Uterus (tissue), 4 donors: Measurements from ENCODE around the gene GAGE13. TPM values are rescaled to one million over a fixed set of nuclear protein-coding genes. Genes with fewer than 3 reads are reported as not detected.
"Not testable (repeated sequence)": the region's sequence is repeated elsewhere in the genome, so short reads cannot be mapped to it uniquely, and the experiment has no call there.

Source experiments
- DNase-seq, 2 donors: peaks; one replicate each; pipeline ENCODE4 v3.0.0-alpha.2; 2019 to 2020
- H3K27ac ChIP-seq, 2 donors: fragments of 200-600 bp; sonication (generic); 1 replicate in 1 of 2; 2 replicates in 1 of 2; pipeline ENCODE4 v1.5.1; 2016 to 2018
- H3K27me3 ChIP-seq, 2 donors: fragments of 200-600 bp; sonication (generic); one replicate each; pipeline ENCODE4 v1.5.1; 2018 to 2019; ENCODE audit warnings: control low read depth in 1 of 2
- H3K36me3 ChIP-seq, 2 donors: fragments of 200-600 bp; sonication (generic); one replicate each; pipeline ENCODE4 v1.5.1; 2019; ENCODE audit warnings: control low read depth in 1 of 2
- H3K4me1 ChIP-seq, 2 donors: fragments of 200-600 bp; sonication (generic); one replicate each; pipeline ENCODE4 v1.5.1; 2018 to 2019; ENCODE audit warnings: control low read depth in 1 of 2
- H3K4me3 ChIP-seq, 2 donors: fragments of 200-600 bp; sonication (generic); 1 replicate in 1 of 2; 2 replicates in 1 of 2; pipeline ENCODE4 v1.5.1; 2018 to 2019; ENCODE audit warnings: mild to moderate bottlenecking in 1 of 2
- H3K9me3 ChIP-seq, 2 donors: fragments of 200-600 bp; sonication (generic); one replicate each; pipeline ENCODE4 v1.5.1; 2019; ENCODE audit warnings: control low read depth in 1 of 2
- POLR2A ChIP-seq, 2 donors: fragments of 450-650 bp; IDR thresholded peaks; one replicate each; pipeline ENCODE4 v1.6.1; 2016; ENCODE audit warnings: antibody characterized with exemption in 2 of 2, mild to moderate bottlenecking in 1 of 2, moderate library complexity in 1 of 2
- intact Hi-C: fragments of 100-400 bp; cut with DNase I; formaldehyde crosslinking; loops from one replicate; pipeline ENCODE4 v1.15.1; 2023; ENCODE audit warnings: low total_unique reads
- total RNA-seq, 4 donors: library from RNA; depleted of rRNA in 3 of 4; stranded (reverse); fragments of >200 nt in 3 of 4; gene quantifications; one replicate each; pipeline versions ENCODE4 v1.1.0 to v1.2.4, GENCODE V29; 2014 to 2023
- TF ChIP-seq, protein P1 (sequence below), 4 experiments: fragments of 200-600 bp in 2 of 4; fragments of 450-650 bp in 2 of 4; sonication (generic) in 2 of 4; IDR thresholded peaks; one replicate each; pipeline ENCODE4 v1.5.1; 2016 to 2019; ENCODE audit warnings: antibody characterized with exemption in 4 of 4, mild to moderate bottlenecking in 2 of 4, moderate library complexity in 1 of 4
- donor health status: DM: yes; HTN: yes; CAD: no.

The GAGE13 gene
- total RNA-seq, 4 donors from 2014 or later = not detected

- Histone ChIP-seq H3K4me3 (no peak within 1 kb of the TSS), H3K36me3 (no peaks in the 10 kb centered on the region), H3K9me3 (no peaks in the 10 kb centered on the region), H3K4me1 (no peaks in the 10 kb centered on the region), H3K27ac (no peak within 1 kb of the TSS), H3K27me3 (no peaks in the 10 kb centered on the region)
- DNase-seq = no peak
- no peak for TF ChIP-seq POLR2A (IDR thresholded peaks at IDR 0.05)
- TF ChIP-seq, protein P1, sequence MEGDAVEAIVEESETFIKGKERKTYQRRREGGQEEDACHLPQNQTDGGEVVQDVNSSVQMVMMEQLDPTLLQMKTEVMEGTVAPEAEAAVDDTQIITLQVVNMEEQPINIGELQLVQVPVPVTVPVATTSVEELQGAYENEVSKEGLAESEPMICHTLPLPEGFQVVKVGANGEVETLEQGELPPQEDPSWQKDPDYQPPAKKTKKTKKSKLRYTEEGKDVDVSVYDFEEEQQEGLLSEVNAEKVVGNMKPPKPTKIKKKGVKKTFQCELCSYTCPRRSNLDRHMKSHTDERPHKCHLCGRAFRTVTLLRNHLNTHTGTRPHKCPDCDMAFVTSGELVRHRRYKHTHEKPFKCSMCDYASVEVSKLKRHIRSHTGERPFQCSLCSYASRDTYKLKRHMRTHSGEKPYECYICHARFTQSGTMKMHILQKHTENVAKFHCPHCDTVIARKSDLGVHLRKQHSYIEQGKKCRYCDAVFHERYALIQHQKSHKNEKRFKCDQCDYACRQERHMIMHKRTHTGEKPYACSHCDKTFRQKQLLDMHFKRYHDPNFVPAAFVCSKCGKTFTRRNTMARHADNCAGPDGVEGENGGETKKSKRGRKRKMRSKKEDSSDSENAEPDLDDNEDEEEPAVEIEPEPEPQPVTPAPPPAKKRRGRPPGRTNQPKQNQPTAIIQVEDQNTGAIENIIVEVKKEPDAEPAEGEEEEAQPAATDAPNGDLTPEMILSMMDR (IDR thresholded peaks at IDR 0.05) = no peak
- intact Hi-C loops = no loop called here
Measured at GRCh38 chrX:49303346-49303745, 28.0 kb upstream of the GAGE13 start, which contains the start of gene GAGE10. Gene GAGE10, plus strand, starts transcription at chrX:49303646. Its CDS starts 1,214 bp downstream, at chrX:49304860.

DNA sequence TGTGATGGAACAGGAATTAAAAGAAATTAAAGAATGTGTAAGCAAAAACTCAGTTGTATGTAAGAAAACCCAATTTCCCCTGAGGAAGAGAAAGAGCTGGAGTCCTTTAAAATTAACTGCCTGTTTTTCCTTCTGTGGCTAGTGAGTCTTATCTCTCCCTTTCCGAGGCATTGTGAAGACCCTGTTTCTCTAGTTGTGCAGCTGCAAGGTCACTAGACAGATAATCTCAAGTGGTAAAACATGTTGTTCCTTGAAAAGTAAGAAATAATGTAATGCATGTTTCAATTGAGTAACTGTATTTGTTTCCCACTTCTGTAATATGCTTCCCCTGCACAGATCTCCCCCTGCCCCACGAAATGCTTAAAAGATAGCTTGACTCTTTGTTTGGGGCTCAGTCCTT is 23.6 kb upstream of the GAGE13 start:
- H3K27me3 ChIP-seq, H3K36me3 ChIP-seq, H3K9me3 ChIP-seq, H3K27ac ChIP-seq, DNase-seq, H3K4me3 ChIP-seq, H3K4me1 ChIP-seq, intact Hi-C loops: not testable (repeated sequence)

DNA sequence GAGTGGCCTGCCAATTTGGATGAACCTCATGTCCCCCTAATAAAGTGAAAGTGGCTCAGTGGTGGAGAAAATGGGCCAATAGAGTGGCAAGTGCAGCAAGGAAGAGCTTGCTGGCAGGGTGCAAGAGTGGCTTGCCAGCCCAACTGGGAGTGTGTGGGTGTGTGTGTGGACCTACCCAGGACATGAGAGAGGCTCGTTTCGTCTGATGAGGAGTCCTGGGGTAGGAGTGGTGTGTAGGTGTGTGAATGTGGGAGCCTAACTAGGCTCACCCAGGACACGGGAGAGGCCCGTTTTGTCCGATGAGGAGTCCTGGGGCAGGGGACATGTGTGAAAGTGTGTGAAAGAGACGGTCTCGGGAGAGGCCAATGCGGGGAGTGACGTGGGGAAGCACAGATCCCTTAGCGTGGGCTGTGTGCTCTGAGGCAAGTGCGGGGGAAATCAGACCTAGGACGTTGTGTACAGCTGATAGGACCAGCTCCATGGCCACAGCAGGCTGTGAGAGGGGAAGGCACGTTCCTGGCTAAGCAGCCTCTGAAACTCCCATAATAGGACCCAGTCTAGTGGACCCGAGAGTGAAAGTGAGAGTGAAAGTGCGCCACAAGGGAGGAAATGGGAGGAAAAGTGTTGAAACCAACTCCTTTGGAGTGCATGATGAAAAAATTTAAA is 22.6 kb upstream of the GAGE13 start:
- TF ChIP-seq, protein P1 (IDR thresholded peaks at IDR 0.05) = no peak
- no peak for TF ChIP-seq POLR2A (IDR thresholded peaks at IDR 0.05)
- Histone ChIP-seq H3K36me3 (no peaks in the 10 kb centered on the region), H3K9me3 (no peaks in the 10 kb centered on the region), H3K27ac (peak overlapping the region; percentile 78 to 81), H3K4me3 (peak overlapping the region; percentile 28 to 37), H3K27me3 (no peaks in the 10 kb centered on the region), H3K4me1 (no peaks in the 10 kb centered on the region)
- DNase-seq = peak in 1 of 2 donors; percentile 37
- intact Hi-C loops = no loop called here

GRCh38 chrX:49309401-49309981 is 21.9 kb upstream of the GAGE13 start:
- Histone ChIP-seq H3K9me3 (no peaks in the 10 kb centered on the region), H3K36me3 (no peaks in the 10 kb centered on the region), H3K27me3 (no peaks in the 10 kb centered on the region), H3K27ac (peak overlapping the region; percentile 78 to 81), H3K4me3 (peak overlapping the region; percentile 28 to 37), H3K4me1 (no peaks in the 10 kb centered on the region)
- no peak for DNase-seq
- intact Hi-C loops = no loop called here
- no peak for TF ChIP-seq POLR2A (IDR thresholded peaks at IDR 0.05)
- TF ChIP-seq, protein P1 (IDR thresholded peaks at IDR 0.05) = no peak

GRCh38 chrX:49310371-49310770 is 21.0 kb upstream of the GAGE13 start:
- TF ChIP-seq, protein P1 (IDR thresholded peaks at IDR 0.05) = no peak
- TF ChIP-seq POLR2A (IDR thresholded peaks at IDR 0.05) = no peak
- Histone ChIP-seq H3K36me3 (no peaks in the 10 kb centered on the region), H3K9me3 (no peaks in the 10 kb centered on the region), H3K27ac (peak overlapping the region; percentile 78 to 81), H3K4me1 (no peaks in the 10 kb centered on the region), H3K27me3 (no peaks in the 10 kb centered on the region), H3K4me3 (no peak overlapping the region)
- no peak for DNase-seq
- intact Hi-C loops = no loop called here
